NCI-H345 (cell line): ENCODE results near the gene PTRH2.

Source experiments
- DNase-seq: peaks from one replicate; lab custom pipeline; 2025; lab: John Stamatoyannopoulos, UW

PTRH2 gene

GRCh38 chr17:59719526-59719925 is 12.3 kb upstream of the PTRH2 start:
- DNase-seq = no peak

GRCh38 chr17:59716427-59716826 is 9.2 kb upstream of the PTRH2 start:
- no peak for DNase-seq

GRCh38 chr17:59714255-59714654 is 7.0 kb upstream of the PTRH2 start:
- no peak for DNase-seq

GRCh38 chr17:59712862-59713261 is 5.6 kb upstream of the PTRH2 start:
- no peak for DNase-seq

- no peak for DNase-seq
These were observed 4.7 kb upstream of the PTRH2 start for GRCh38 chr17:59711936-59712335.

- DNase-seq = no peak
These were observed 771 bp upstream of the PTRH2 start for GRCh38 chr17:59707971-59708430.

- no peak for DNase-seq
These were observed 4.9 kb downstream of the PTRH2 start for GRCh38 chr17:59702304-59702703.

GRCh38 chr17:59699786-59700185 is 7.4 kb downstream of the PTRH2 start:
- DNase-seq = no peak

- no peak for DNase-seq
These were observed 8.0 kb downstream of the PTRH2 start for GRCh38 chr17:59699218-59699617.

- no peak for DNase-seq
These were observed 9.1 kb downstream of the PTRH2 start for GRCh38 chr17:59698143-59698542.

- DNase-seq = no peak
These were observed 10.4 kb downstream of the PTRH2 start for GRCh38 chr17:59696682-59697277.

- no peak for DNase-seq
These were observed 11.1 kb downstream of the PTRH2 start for GRCh38 chr17:59695945-59696681.

GRCh38 chr17:59694344-59694743 is 12.9 kb downstream of the PTRH2 start:
- no peak for DNase-seq

- no peak for DNase-seq
These were observed 13.6 kb downstream of the PTRH2 start for GRCh38 chr17:59693582-59693981.

GRCh38 chr17:59688496-59688895 is 18.7 kb downstream of the PTRH2 start:
- no peak for DNase-seq

- DNase-seq = no peak
These were observed 19.2 kb downstream of the PTRH2 start for GRCh38 chr17:59688008-59688407.

- no peak for DNase-seq
These were observed 22.3 kb downstream of the PTRH2 start for GRCh38 chr17:59684967-59685366.

GRCh38 chr17:59683283-59683682 is 23.9 kb downstream of the PTRH2 start:
- DNase-seq = no peak

- DNase-seq = no peak
These were observed 26.9 kb downstream of the PTRH2 start for GRCh38 chr17:59680314-59680713.

GRCh38 chr17:59678918-59679317 is 28.3 kb downstream of the PTRH2 start:
- no peak for DNase-seq

- no peak for DNase-seq
These were observed 30.5 kb downstream of the PTRH2 start for GRCh38 chr17:59676716-59677115.

GRCh38 chr17:59675231-59675630 is 32.0 kb downstream of the PTRH2 start:
- DNase-seq = no peak

GRCh38 chr17:59671386-59671785 is 35.8 kb downstream of the PTRH2 start:
- DNase-seq = no peak

- no peak for DNase-seq
These were observed 37.3 kb downstream of the PTRH2 start for GRCh38 chr17:59669944-59670343.
